NOMO-1 treated with dmso at 0.1 percent for 144 hours (cell line): Measurements from ENCODE around the gene AGO3.

Experiments used
- DNase-seq: peaks from one replicate; lab custom pipeline; 2025; ENCODE audit not compliant: unreplicated experiment; lab: John Stamatoyannopoulos, UW

The AGO3 gene

GRCh38 chr1:36094621-36095061, 163.7 kb downstream of the AGO3 start:
- no peak for DNase-seq

GRCh38 chr1:36095760-36096405, 165.0 kb downstream of the AGO3 start:
- peak; percentile 15 for DNase-seq

- no peak for DNase-seq
These were observed 165.9 kb downstream of the AGO3 start for GRCh38 chr1:36096500-36097432.

GRCh38 chr1:36097693-36098585, 167.0 kb downstream of the AGO3 start:
- no peak for DNase-seq

- no peak for DNase-seq
These were observed 167.9 kb downstream of the AGO3 start for GRCh38 chr1:36098650-36099365.

GRCh38 chr1:36099681-36100341, 168.9 kb downstream of the AGO3 start:
- DNase-seq, result no peak

- DNase-seq, result no peak
These were observed 169.5 kb downstream of the AGO3 start for GRCh38 chr1:36100376-36100775.

- no peak for DNase-seq
These were observed 170.6 kb downstream of the AGO3 start for GRCh38 chr1:36101546-36101945.

- no peak for DNase-seq
These were observed 175.4 kb downstream of the AGO3 start for GRCh38 chr1:36106269-36106668.

GRCh38 chr1:36107394-36107793, 176.5 kb downstream of the AGO3 start:
- DNase-seq, result no peak

- no peak for DNase-seq
These were observed 177.4 kb downstream of the AGO3 start for GRCh38 chr1:36108314-36108713.

GRCh38 chr1:36109041-36109679, 178.3 kb downstream of the AGO3 start:
- DNase-seq, result no peak

GRCh38 chr1:36111151-36111550, 180.2 kb downstream of the AGO3 start:
- no peak for DNase-seq

- DNase-seq, result no peak
These were observed 181.9 kb downstream of the AGO3 start for GRCh38 chr1:36112823-36113222.

- DNase-seq, result no peak
These were observed 183.5 kb downstream of the AGO3 start for GRCh38 chr1:36114371-36114770.

- DNase-seq, result no peak
These were observed 184.3 kb downstream of the AGO3 start for GRCh38 chr1:36115200-36115669.

GRCh38 chr1:36115931-36116330, 185.0 kb downstream of the AGO3 start:
- no peak for DNase-seq

GRCh38 chr1:36116901-36117300, 186.0 kb downstream of the AGO3 start:
- no peak for DNase-seq

- no peak for DNase-seq
These were observed 187.7 kb downstream of the AGO3 start for GRCh38 chr1:36118447-36119204.
